HepG2 (cell line): ENCODE results near the gene SULT6B1. TPM values are rescaled to one million over a fixed set of nuclear protein-coding genes. Genes with fewer than 3 reads are reported as not detected.

Experiments used
- CENPT ChIP-seq: sonication (generic); formaldehyde crosslinking; IDR thresholded peaks from 2 replicates; pipeline ENCODE4 v1.8.0; 2022; ENCODE audit warnings: low read depth, mild to moderate bottlenecking, moderate library complexity, missing genetic modification reagents
- CHD2 ChIP-seq: IDR thresholded peaks from 2 replicates; pipeline ENCODE4 v1.6.1; 2011; ENCODE audit warnings: low read depth, low read length, improper control_type of control experiment
- DNMT1 ChIP-seq: sonication (generic); formaldehyde crosslinking; IDR thresholded peaks from 2 replicates; pipeline ENCODE4 v1.5.1; 2020; ENCODE audit warnings: mild to moderate bottlenecking, missing genetic modification reagents
- HINFP ChIP-seq: sonication (generic); formaldehyde crosslinking; IDR thresholded peaks from 2 replicates; pipeline ENCODE4 v1.4.0; 2020; ENCODE audit warnings: low read depth, mild to moderate bottlenecking, missing genetic modification reagents
- POLR2AphosphoS5 ChIP-seq: IDR thresholded peaks from 2 replicates; pipeline ENCODE4 v1.6.1; 2012; ENCODE audit warnings: low read depth, low read length
- SMAD1 ChIP-seq: sonication (generic); formaldehyde crosslinking; IDR thresholded peaks from 2 replicates; pipeline ENCODE4 v1.4.0; 2020; ENCODE audit warnings: missing genetic modification reagents, low read depth, mild to moderate bottlenecking, borderline replicate concordance
- ZEB1 ChIP-seq: IDR thresholded peaks from 2 replicates; pipeline ENCODE4 v1.6.1; 2012; ENCODE audit warnings: mild to moderate bottlenecking, low read depth, inconsistent platforms; ENCODE audit not compliant: insufficient replicate concordance
- ZNF296 ChIP-seq: sonication (generic); formaldehyde crosslinking; conservative IDR thresholded peaks from 2 replicates; pipeline ENCODE4 v1.5.0; 2020; ENCODE audit warnings: mild to moderate bottlenecking, missing genetic modification reagents
- ZNF652 ChIP-seq: IDR thresholded peaks from 2 replicates; pipeline ENCODE4 v1.6.1; 2016; ENCODE audit warnings: low read depth, borderline replicate concordance
- polyA plus RNA-seq, 8 experiments: library from polyadenylated mRNA; depleted of rRNA in 3 of 8; stranded (reverse) in 7 of 8; unstranded in 1 of 8; fragments of >200 nt; fragmentation: Illumina TruSeq in 4 of 8; extraction: Trizol in 4 of 8; gene quantifications; 2 replicates each; pipeline versions ENCODE4 v1.2.1 to v1.2.3, GENCODE V29; 2011 to 2016; ENCODE audit warnings: low read depth in 4 of 8, missing spikeins in 1 of 8, mixed read lengths in 1 of 8; ENCODE audit not compliant: insufficient read depth in 1 of 8
- total RNA-seq, 5 experiments: library from RNA; depleted of rRNA; stranded (reverse); fragments of >200 nt; fragmentation: Illumina TruSeq; extraction: Trizol; gene quantifications; 2 replicates each; pipeline ENCODE4 v1.2.3, GENCODE V29; 2016; ENCODE audit warnings: low read depth in 1 of 5
- TF ChIP-seq, protein P1 (sequence below): sonication (generic); formaldehyde crosslinking; IDR thresholded peaks from 2 replicates; pipeline ENCODE4 v1.4.0; 2020; ENCODE audit warnings: mild to moderate bottlenecking, missing genetic modification reagents, borderline replicate concordance

Gene SULT6B1
- total and polyA plus RNA-seq, 2 of the 13 experiments (the other 11 are each of a cell fraction or from before 2014, with no cell fraction given): not detected

- TF ChIP-seq, protein P1, sequence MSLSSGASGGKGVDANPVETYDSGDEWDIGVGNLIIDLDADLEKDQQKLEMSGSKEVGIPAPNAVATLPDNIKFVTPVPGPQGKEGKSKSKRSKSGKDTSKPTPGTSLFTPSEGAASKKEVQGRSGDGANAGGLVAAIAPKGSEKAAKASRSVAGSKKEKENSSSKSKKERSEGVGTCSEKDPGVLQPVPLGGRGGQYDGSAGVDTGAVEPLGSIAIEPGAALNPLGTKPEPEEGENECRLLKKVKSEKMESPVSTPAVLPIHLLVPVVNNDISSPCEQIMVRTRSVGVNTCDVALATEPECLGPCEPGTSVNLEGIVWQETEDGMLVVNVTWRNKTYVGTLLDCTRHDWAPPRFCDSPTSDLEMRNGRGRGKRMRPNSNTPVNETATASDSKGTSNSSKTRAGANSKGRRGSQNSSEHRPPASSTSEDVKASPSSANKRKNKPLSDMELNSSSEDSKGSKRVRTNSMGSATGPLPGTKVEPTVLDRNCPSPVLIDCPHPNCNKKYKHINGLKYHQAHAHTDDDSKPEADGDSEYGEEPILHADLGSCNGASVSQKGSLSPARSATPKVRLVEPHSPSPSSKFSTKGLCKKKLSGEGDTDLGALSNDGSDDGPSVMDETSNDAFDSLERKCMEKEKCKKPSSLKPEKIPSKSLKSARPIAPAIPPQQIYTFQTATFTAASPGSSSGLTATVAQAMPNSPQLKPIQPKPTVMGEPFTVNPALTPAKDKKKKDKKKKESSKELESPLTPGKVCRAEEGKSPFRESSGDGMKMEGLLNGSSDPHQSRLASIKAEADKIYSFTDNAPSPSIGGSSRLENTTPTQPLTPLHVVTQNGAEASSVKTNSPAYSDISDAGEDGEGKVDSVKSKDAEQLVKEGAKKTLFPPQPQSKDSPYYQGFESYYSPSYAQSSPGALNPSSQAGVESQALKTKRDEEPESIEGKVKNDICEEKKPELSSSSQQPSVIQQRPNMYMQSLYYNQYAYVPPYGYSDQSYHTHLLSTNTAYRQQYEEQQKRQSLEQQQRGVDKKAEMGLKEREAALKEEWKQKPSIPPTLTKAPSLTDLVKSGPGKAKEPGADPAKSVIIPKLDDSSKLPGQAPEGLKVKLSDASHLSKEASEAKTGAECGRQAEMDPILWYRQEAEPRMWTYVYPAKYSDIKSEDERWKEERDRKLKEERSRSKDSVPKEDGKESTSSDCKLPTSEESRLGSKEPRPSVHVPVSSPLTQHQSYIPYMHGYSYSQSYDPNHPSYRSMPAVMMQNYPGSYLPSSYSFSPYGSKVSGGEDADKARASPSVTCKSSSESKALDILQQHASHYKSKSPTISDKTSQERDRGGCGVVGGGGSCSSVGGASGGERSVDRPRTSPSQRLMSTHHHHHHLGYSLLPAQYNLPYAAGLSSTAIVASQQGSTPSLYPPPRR (CRISPR knock-in tag): no peak
- TF ChIP-seq POLR2AphosphoS5 (no peak), HINFP (CRISPR knock-in tag) (0 out of 2 replicates have a peak, but pooled peaks have one; percentile 37), ZNF296 (0 out of 2 replicates have a peak, but pooled peaks have one; percentile 20), SMAD1 (0 out of 2 replicates have a peak, but pooled peaks have one; percentile 8), ZEB1 (no peak), CENPT (CRISPR knock-in tag) (0 out of 2 replicates have a peak, but pooled peaks have one; percentile 4), DNMT1 (CRISPR knock-in tag) (0 out of 2 replicates have a peak, but pooled peaks have one; percentile 32), CHD2 (no peak), ZNF652 (CRISPR knock-in tag) (no peak)
These were observed 43.9 kb upstream of the SULT6B1 start (continued) for GRCh38 chr2:37232131-37232933.
